Measurements from ENCODE around the gene SCYL2.

Gene SCYL2

GRCh38 chr12:100317371-100317770, 50.4 kb downstream of the SCYL2 start:
- no peak for TF ChIP-seq SP3 (tag by site-specific recombination; IDR thresholded peaks at IDR 0.05)
- TF ChIP-seq SCRT1 (tag by site-specific recombination; IDR thresholded peaks at IDR 0.05; ENCODE audit: borderline replicate concordance) = no peak
- no peak for TF ChIP-seq ZNF202 (tag by site-specific recombination; IDR thresholded peaks at IDR 0.05; ENCODE audit: borderline replicate concordance)
- no peak for TF ChIP-seq ZNF138 (tag by site-specific recombination; IDR thresholded peaks at IDR 0.05; ENCODE audit: borderline replicate concordance)
- TF ChIP-seq, protein P1, sequence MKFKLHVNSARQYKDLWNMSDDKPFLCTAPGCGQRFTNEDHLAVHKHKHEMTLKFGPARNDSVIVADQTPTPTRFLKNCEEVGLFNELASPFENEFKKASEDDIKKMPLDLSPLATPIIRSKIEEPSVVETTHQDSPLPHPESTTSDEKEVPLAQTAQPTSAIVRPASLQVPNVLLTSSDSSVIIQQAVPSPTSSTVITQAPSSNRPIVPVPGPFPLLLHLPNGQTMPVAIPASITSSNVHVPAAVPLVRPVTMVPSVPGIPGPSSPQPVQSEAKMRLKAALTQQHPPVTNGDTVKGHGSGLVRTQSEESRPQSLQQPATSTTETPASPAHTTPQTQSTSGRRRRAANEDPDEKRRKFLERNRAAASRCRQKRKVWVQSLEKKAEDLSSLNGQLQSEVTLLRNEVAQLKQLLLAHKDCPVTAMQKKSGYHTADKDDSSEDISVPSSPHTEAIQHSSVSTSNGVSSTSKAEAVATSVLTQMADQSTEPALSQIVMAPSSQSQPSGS (tag by site-specific recombination; IDR thresholded peaks at IDR 0.05; ENCODE audit: low read depth) = no peak
- no peak for TF ChIP-seq ZNF560 (tag by site-specific recombination; IDR thresholded peaks at IDR 0.05; ENCODE audit: borderline replicate concordance)
- TF ChIP-seq ZNF302 (tag by site-specific recombination; IDR thresholded peaks at IDR 0.05; ENCODE audit: low read depth) = no peak
- TF ChIP-seq ZNF174 (tag by site-specific recombination; IDR thresholded peaks at IDR 0.05) = no peak
- no peak for TF ChIP-seq ZNF398 (tag by site-specific recombination; IDR thresholded peaks at IDR 0.05)
- no peak for TF ChIP-seq ZNF133 (tag by site-specific recombination; IDR thresholded peaks at IDR 0.05)
- TF ChIP-seq ZNF624 (tag by site-specific recombination; IDR thresholded peaks at IDR 0.05) = no peak
- no peak for TF ChIP-seq FEZF1 (tag by site-specific recombination; IDR thresholded peaks at IDR 0.05)
- TF ChIP-seq PRDM10 (tag by site-specific recombination; IDR thresholded peaks at IDR 0.05) = no peak
- TF ChIP-seq ZNF768 (tag by site-specific recombination; IDR thresholded peaks at IDR 0.05) = no peak
- no peak for TF ChIP-seq ZSCAN16 (tag by site-specific recombination; IDR thresholded peaks at IDR 0.05)
- no peak for TF ChIP-seq ZNF660 (tag by site-specific recombination; IDR thresholded peaks at IDR 0.05)
- no peak for TF ChIP-seq ZNF416 (tag by site-specific recombination; IDR thresholded peaks at IDR 0.05)
- TF ChIP-seq ZNF544 (tag by site-specific recombination; IDR thresholded peaks at IDR 0.05) = no peak
- ChIA-PET POLR2A (no interaction called here), CTCF (interaction anchor here (0.6 to 1.1 kb wide), 3 partner anchors 16 to 256 kb away, joined by 3 to 4 read pairs (median 3); partner anchors contain the start of gene GAS2L3)
- H3K9me3 ChIP-seq (ENCODE audit: control insufficient read depth, insufficient read depth, low read depth, low read length) = no peaks in the 10 kb centered on the region
- no peak overlapping the region for H3K27ac ChIP-seq (ENCODE audit: extremely low read depth, low read depth, low read length)
- H3K36me3 ChIP-seq (ENCODE audit: control insufficient read depth in 2 of 2, insufficient read depth in 1 of 2, low read length in 2 of 2) = peaks cover 38 to 57% of the 10 kb centered on the region in 2 experiments
- no peak overlapping the region for H3K4me3 ChIP-seq (ENCODE audit: low read depth, low read length)
- H3K4me1 ChIP-seq (ENCODE audit: control insufficient read depth, insufficient read depth, low read length) = no peaks in the 10 kb centered on the region

GRCh38 chr12:100324498-100324897, 57.5 kb downstream of the SCYL2 start:
- TF ChIP-seq, protein P1 (tag by site-specific recombination; IDR thresholded peaks at IDR 0.05; ENCODE audit: low read depth) = no peak
- no peak for TF ChIP-seq ZBTB8A (tag by site-specific recombination; IDR thresholded peaks at IDR 0.05)
- no peaks in the 10 kb centered on the region for H3K4me1 ChIP-seq (ENCODE audit: control insufficient read depth, insufficient read depth, low read length)
- H3K4me3 ChIP-seq (ENCODE audit: low read depth, low read length) = no peak overlapping the region
- POLR2A ChIA-PET = no interaction called here
- no peak overlapping the region for H3K27ac ChIP-seq (ENCODE audit: extremely low read depth, low read depth, low read length)
- no peaks in the 10 kb centered on the region for H3K9me3 ChIP-seq (ENCODE audit: control insufficient read depth, insufficient read depth, low read depth, low read length)
- CTCF ChIA-PET = interaction anchor here (0.6 to 1.0 kb wide), 3 partner anchors 14 to 226 kb away, joined by 3 to 4 read pairs (median 3); no protein-coding TSS in a partner anchor
- peaks cover 35 to 38% of the 10 kb centered on the region in 2 experiments for H3K36me3 ChIP-seq (ENCODE audit: control insufficient read depth in 2 of 2, insufficient read depth in 1 of 2, low read length in 2 of 2)

Data from HEK293 (cell line).